Activated CD4-positive, alpha-beta T cell treated with anti-CD3 and anti-CD28 coated beads, Interleukin-10, Interleukin-2, amounts not matched to agents 100 ng/mL and 50 ng/mL, durations not matched to agents 16 hours and 8 hours (primary cell): Measurements from ENCODE around the gene IFI27.
A peak's percentile ranks its signal among the peaks of the same experiment; 100 is the strongest.

Source experiments
- DNase-seq: peaks from one replicate; pipeline ENCODE4 v3.0.0-alpha.2; 2020

Gene IFI27

GRCh38 chr14:94158239-94158883 is 47.8 kb downstream of the IFI27 start:
- peak; percentile 24 for DNase-seq

GRCh38 chr14:94161058-94161457 is 50.5 kb downstream of the IFI27 start:
- no peak for DNase-seq

- DNase-seq: no peak
Measured at GRCh38 chr14:94161981-94162380, 51.4 kb downstream of the IFI27 start.

- DNase-seq: no peak
Measured at GRCh38 chr14:94162466-94162865, 51.9 kb downstream of the IFI27 start.

GRCh38 chr14:94163796-94164195 is 53.3 kb downstream of the IFI27 start:
- no peak for DNase-seq

- DNase-seq: no peak
Measured at GRCh38 chr14:94164685-94165431, 54.3 kb downstream of the IFI27 start.

GRCh38 chr14:94165744-94166143 is 55.2 kb downstream of the IFI27 start:
- DNase-seq: no peak
